Thyroid gland (tissue), 4 donors: ENCODE measurements around the gene UGT1A7. TPM values are rescaled to one million over a fixed set of nuclear protein-coding genes. Genes with fewer than 3 reads are reported as not detected.
"Not testable (repeated sequence)": the region's sequence is repeated elsewhere in the genome, so short reads cannot be mapped to it uniquely, and the experiment has no call there.

Source experiments
- DNase-seq, 2 donors: peaks; one replicate each; pipeline ENCODE4 v3.0.0-alpha.2; 2019
- H3K27ac ChIP-seq, 3 donors: fragments of 200-600 bp; sonication (generic); 1 replicate in 2 of 3; 2 replicates in 1 of 3; pipeline ENCODE4 v1.5.1; 2016 to 2019; ENCODE audit warnings: mild to moderate bottlenecking in 1 of 3, moderate library complexity in 1 of 3
- H3K27me3 ChIP-seq: fragments of 200-600 bp; sonication (generic); one replicate; pipeline ENCODE4 v1.5.1; 2019
- H3K36me3 ChIP-seq, 2 donors: fragments of 200-600 bp; sonication (generic); one replicate each; pipeline ENCODE4 v1.5.1; 2016 to 2019
- H3K4me1 ChIP-seq, 2 donors: fragments of 200-600 bp; sonication (generic); one replicate each; pipeline ENCODE4 v1.5.1; 2017 to 2019
- H3K4me3 ChIP-seq, 3 donors: fragments of 200-600 bp; sonication (generic); replicated peaks in 1 of 3; 1 replicate in 2 of 3; 2 replicates in 1 of 3; pipeline ENCODE4 v1.5.1; 2016; ENCODE audit warnings: mild to moderate bottlenecking in 1 of 3
- H3K9me3 ChIP-seq: fragments of 200-600 bp; sonication (generic); one replicate; pipeline ENCODE4 v1.5.1; 2017
- CTCF ChIP-seq, 6 experiments: fragments of 200-600 bp in 3 of 6; fragments of 450-650 bp in 3 of 6; sonication (generic) in 3 of 6; IDR thresholded peaks; one replicate each; pipeline ENCODE4 v1.5.1; 2016 to 2019; ENCODE audit warnings: antibody characterized with exemption in 6 of 6, mild to moderate bottlenecking in 2 of 6, inconsistent platforms in 1 of 6, moderate library complexity in 1 of 6
- POLR2A ChIP-seq, 2 donors: fragments of 450-650 bp; IDR thresholded peaks; one replicate each; pipeline ENCODE4 v1.6.1; 2017; ENCODE audit warnings: antibody characterized with exemption in 2 of 2, mild to moderate bottlenecking in 2 of 2, moderate library complexity in 1 of 2
- WGBS, 2 donors: methylation state at CpG; one replicate each; pipeline ENCODE4 v1.1.5; 2017; 5-methylcytosine and 5-hydroxymethylcytosine counted together
- intact Hi-C: fragments of 100-400 bp; cut with DNase I; formaldehyde crosslinking; loops from one replicate; pipeline ENCODE4 v1.15.1; 2023
- total RNA-seq, 4 donors: library from RNA; depleted of rRNA; stranded (reverse); fragments of >200 nt; gene quantifications; one replicate each; pipeline ENCODE4 v1.2.3, GENCODE V29; 2016

Gene UGT1A7
- total RNA-seq = not detected

GRCh38 chr2:233681521-233682099 is at the start of gene UGT1A7:
TSS of gene UGT1A7 (plus strand) at chr2:233681901. CDS start at chr2:233681938, 37 bp downstream.
- Histone ChIP-seq H3K36me3 (no peaks in the 10 kb centered on the region), H3K4me3 (no peak within 1 kb of the TSS), H3K27ac (no peak within 1 kb of the TSS), H3K27me3 (no peaks in the 10 kb centered on the region), H3K9me3 (no peaks in the 10 kb centered on the region), H3K4me1 (no peaks in the 10 kb centered on the region)
- 80% methylated on average over 5 of the region's 5 CpGs for WGBS, 2 donors
- DNase-seq = no peak
- no peak for TF ChIP-seq POLR2A (IDR thresholded peaks at IDR 0.05)
- TF ChIP-seq CTCF (IDR thresholded peaks at IDR 0.05) = no peak
- intact Hi-C loops = no loop called here

GRCh38 chr2:233636306-233636705 is 45.4 kb upstream of the UGT1A7 start, which contains the start of gene UGT1A10:
TSS of gene UGT1A10 (plus strand) at chr2:233636448. CDS start at chr2:233636523, 75 bp downstream.
- DNase-seq, H3K27ac ChIP-seq, H3K4me3 ChIP-seq, intact Hi-C loops, H3K36me3 ChIP-seq, H3K27me3 ChIP-seq, H3K4me1 ChIP-seq, H3K9me3 ChIP-seq: not testable (repeated sequence)
- WGBS, 2 donors = 90 to 94% methylated on average over 10 of the region's 10 CpGs

- no peaks in the 10 kb centered on the region for H3K4me1 ChIP-seq
- no peak overlapping the region for H3K4me3 ChIP-seq
- intact Hi-C loops = no loop called here
- TF ChIP-seq CTCF (IDR thresholded peaks at IDR 0.05) (no peak), POLR2A (IDR thresholded peaks at IDR 0.05) (no peak)
- no peaks in the 10 kb centered on the region for H3K27me3 ChIP-seq
- no peaks in the 10 kb centered on the region for H3K36me3 ChIP-seq
- no peak overlapping the region for H3K27ac ChIP-seq
- 74 to 76% methylated on average over 5 of the region's 5 CpGs for WGBS, 2 donors
- DNase-seq = no peak
- no peaks in the 10 kb centered on the region for H3K9me3 ChIP-seq
These were observed 42.9 kb upstream of the UGT1A7 start for GRCh38 chr2:233638836-233639235.

- no peaks in the 10 kb centered on the region for H3K4me1 ChIP-seq
- no peaks in the 10 kb centered on the region for H3K27me3 ChIP-seq
- H3K9me3 ChIP-seq = no peaks in the 10 kb centered on the region
- DNase-seq = no peak
- H3K36me3 ChIP-seq = no peaks in the 10 kb centered on the region
- intact Hi-C loops = no loop called here
- H3K4me3 ChIP-seq = no peak overlapping the region
- no peak overlapping the region for H3K27ac ChIP-seq
- TF ChIP-seq POLR2A (IDR thresholded peaks at IDR 0.05) (no peak), CTCF (IDR thresholded peaks at IDR 0.05) (no peak)
These were observed 41.8 kb upstream of the UGT1A7 start for GRCh38 chr2:233639860-233640259.

- Histone ChIP-seq H3K27me3 (no peaks in the 10 kb centered on the region), H3K4me1 (no peaks in the 10 kb centered on the region), H3K27ac (no peak overlapping the region), H3K36me3 (no peaks in the 10 kb centered on the region), H3K4me3 (no peak overlapping the region), H3K9me3 (no peaks in the 10 kb centered on the region)
- intact Hi-C loops = no loop called here
- TF ChIP-seq POLR2A (IDR thresholded peaks at IDR 0.05) = no peak
- peak in 1 of 6 experiments; percentile 10 for TF ChIP-seq CTCF (IDR thresholded peaks at IDR 0.05)
- peak in 1 of 2 donors; percentile 6 for DNase-seq
- WGBS, 2 donors = 100% methylated on average over 1 of the region's 1 CpG
These were observed 38.6 kb upstream of the UGT1A7 start for GRCh38 chr2:233643128-233643527.

GRCh38 chr2:233646033-233646432 is 35.7 kb upstream of the UGT1A7 start:
- H3K27ac ChIP-seq, H3K36me3 ChIP-seq, intact Hi-C loops, H3K4me3 ChIP-seq, H3K4me1 ChIP-seq, H3K27me3 ChIP-seq, H3K9me3 ChIP-seq, DNase-seq: not testable (repeated sequence)
- 88 to 91% methylated on average over 3 of the region's 3 CpGs for WGBS, 2 donors
